Brain microvascular endothelial cell (primary cell): ENCODE data around the gene GULP1.

Experiments used
- DNase-seq: peaks from one replicate; pipeline ENCODE4 v3.0.0-alpha.2; 2020
- H3K27ac ChIP-seq: fragments of 250-450 bp; sonication (Bioruptor Pico); 2 replicates; pipeline ENCODE4 v1.5.1; 2020; ENCODE audit warnings: mild to moderate bottlenecking, moderate library complexity
- H3K27me3 ChIP-seq: fragments of 250-450 bp; sonication (Bioruptor Pico); replicated peaks from 2 replicates; pipeline ENCODE4 v1.5.1; 2020; ENCODE audit warnings: mild to moderate bottlenecking
- H3K36me3 ChIP-seq: fragments of 250-450 bp; sonication (Bioruptor Pico); replicated peaks from 2 replicates; pipeline ENCODE4 v1.5.1; 2020; ENCODE audit warnings: mild to moderate bottlenecking
- H3K4me3 ChIP-seq: 2 replicates; pipeline ENCODE4 v1.5.1; 2011; ENCODE audit warnings: low read depth, mild to moderate bottlenecking, control low read depth, low read length, moderate library complexity
- CTCF ChIP-seq: IDR thresholded peaks from 2 replicates; pipeline ENCODE4 v1.5.1; 2011; ENCODE audit warnings: low read depth, mild to moderate bottlenecking, moderate library complexity, low read length, control low read depth, inconsistent platforms; ENCODE audit errors: missing control alignments
- in situ Hi-C: cut with HindIII; loops from 2 replicates; pipeline ENCODE4 v1.10.0; 2017; ENCODE audit warnings: low sequenced_read_pairs, low pct_ligation_motif_present

Gene GULP1

DNA sequence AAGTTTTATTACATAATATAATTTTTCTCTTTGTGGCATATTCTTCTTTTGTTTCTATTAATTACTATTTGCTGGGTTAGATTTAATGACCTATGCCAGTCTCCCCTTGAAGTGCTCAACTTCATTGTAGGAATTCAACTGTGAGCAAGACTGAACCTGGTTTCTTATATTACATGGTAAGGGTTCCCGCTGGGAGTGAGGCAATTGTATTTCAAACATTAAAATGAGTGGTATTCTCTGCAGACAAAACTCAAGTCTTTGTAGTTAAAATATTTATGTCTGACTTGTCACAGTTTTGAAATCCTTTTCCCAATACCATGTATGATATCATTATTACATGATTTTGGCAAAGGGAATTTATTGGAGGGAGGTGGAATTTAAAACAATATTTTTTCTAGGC lies 278.7 kb downstream of the GULP1 start:
- H3K27ac ChIP-seq, result no peak overlapping the region
- H3K36me3 ChIP-seq, result no peaks in the 10 kb centered on the region
- no peak overlapping the region for H3K4me3 ChIP-seq
- no peaks in the 10 kb centered on the region for H3K27me3 ChIP-seq
- in situ Hi-C loops, result no loop called here
- no peak for DNase-seq
- TF ChIP-seq CTCF, result no peak

GRCh38 chr2:188571543-188572303 lies 280.0 kb downstream of the GULP1 start:
- H3K4me3 ChIP-seq, result no peak overlapping the region
- no peak for TF ChIP-seq CTCF
- H3K36me3 ChIP-seq, result no peaks in the 10 kb centered on the region
- no peak for DNase-seq
- in situ Hi-C loops, result no loop called here
- no peaks in the 10 kb centered on the region for H3K27me3 ChIP-seq
- H3K27ac ChIP-seq, result no peak overlapping the region

DNA sequence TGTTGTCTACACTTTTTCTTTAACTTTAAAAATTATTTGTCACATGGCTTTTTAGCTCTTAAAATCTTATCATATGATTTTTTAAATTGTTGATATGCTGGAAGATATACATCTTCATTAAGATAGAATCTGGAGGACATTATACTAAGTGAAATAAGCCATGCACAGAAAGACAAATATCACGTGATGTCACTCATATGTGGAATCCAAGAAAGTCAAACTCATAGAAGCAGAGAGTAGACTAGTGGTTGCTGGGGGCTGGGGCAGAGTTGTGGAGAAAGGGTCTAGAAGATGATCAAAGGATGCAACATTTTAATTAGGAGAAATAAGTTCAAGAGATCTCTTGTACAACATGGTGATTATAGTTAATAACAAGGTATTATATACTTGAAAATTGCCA lies 280.9 kb downstream of the GULP1 start:
- H3K4me3 ChIP-seq, result no peak overlapping the region
- H3K36me3 ChIP-seq, result no peaks in the 10 kb centered on the region
- no peak overlapping the region for H3K27ac ChIP-seq
- TF ChIP-seq CTCF, result no peak
- no peak for DNase-seq
- in situ Hi-C loops, result no loop called here
- H3K27me3 ChIP-seq, result no peaks in the 10 kb centered on the region

DNA sequence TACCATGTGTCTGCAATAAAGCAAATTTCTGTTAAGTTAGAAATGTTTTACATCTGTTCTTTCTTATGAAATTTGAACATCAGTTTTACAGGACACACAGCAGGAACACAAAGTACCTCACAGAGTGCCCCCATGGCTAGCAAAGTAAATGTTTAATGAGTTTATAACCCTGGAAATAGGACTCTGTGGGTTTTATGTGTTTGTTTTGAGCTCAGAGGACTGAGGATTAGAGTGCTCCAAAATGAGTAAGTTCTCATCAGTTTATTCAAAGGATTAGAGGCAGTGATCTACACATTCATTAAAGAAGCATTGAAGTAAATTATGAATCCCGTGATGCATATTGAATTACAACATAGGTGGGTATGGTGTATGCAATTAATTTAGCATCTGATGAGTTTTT lies 281.8 kb downstream of the GULP1 start:
- in situ Hi-C loops, result no loop called here
- no peak overlapping the region for H3K4me3 ChIP-seq
- DNase-seq, result no peak
- H3K27ac ChIP-seq, result no peak overlapping the region
- H3K27me3 ChIP-seq, result no peaks in the 10 kb centered on the region
- TF ChIP-seq CTCF, result no peak
- no peaks in the 10 kb centered on the region for H3K36me3 ChIP-seq

GRCh38 chr2:188576006-188576405 lies 284.3 kb downstream of the GULP1 start:
- in situ Hi-C loops, result no loop called here
- DNase-seq, result no peak
- Histone ChIP-seq H3K4me3 (no peak overlapping the region), H3K27ac (no peak overlapping the region), H3K36me3 (no peaks in the 10 kb centered on the region), H3K27me3 (no peaks in the 10 kb centered on the region)
- TF ChIP-seq CTCF, result no peak

- no peak for DNase-seq
- no peak overlapping the region for H3K4me3 ChIP-seq
Measured at GRCh38 chr2:188576651-188577050, 285.0 kb downstream of the GULP1 start.

More at GRCh38 chr2:188576651-188577050, 285.0 kb downstream of the GULP1 start:
- no peak for TF ChIP-seq CTCF
- Histone ChIP-seq H3K36me3 (no peaks in the 10 kb centered on the region), H3K27me3 (no peaks in the 10 kb centered on the region), H3K27ac (no peak overlapping the region)
- in situ Hi-C loops, result no loop called here
